Thoracic aorta (tissue), 2 donors: ENCODE measurements around the gene DNM2. TPM values are rescaled to one million over a fixed set of nuclear protein-coding genes. Genes with fewer than 3 reads are reported as not detected.

Source experiments
- ATAC-seq: fragments of 150-250 bp; one replicate; pipeline ENCODE4 v1.8.0; 2017; ENCODE audit warnings: low read depth; ENCODE audit not compliant: insufficient number of reproducible peaks, low FRiP score
- DNase-seq: peaks from one replicate; pipeline ENCODE4 v3.0.0-alpha.2; 2020; ENCODE audit warnings: low spot score
- H3K27ac ChIP-seq, 2 donors: fragments of 200-600 bp; sonication (generic); 1 replicate in 1 of 2; 2 replicates in 1 of 2; pipeline ENCODE4 v1.5.1; 2016; ENCODE audit warnings: mild to moderate bottlenecking in 2 of 2, moderate library complexity in 2 of 2
- H3K27me3 ChIP-seq: fragments of 200-600 bp; sonication (generic); replicated peaks from 2 replicates; pipeline ENCODE4 v1.6.0; 2016; ENCODE audit warnings: mild to moderate bottlenecking; ENCODE audit not compliant: insufficient read depth
- H3K36me3 ChIP-seq: fragments of 200-600 bp; sonication (generic); one replicate; pipeline ENCODE4 v1.5.1; 2016
- H3K4me1 ChIP-seq, 2 donors: fragments of 200-600 bp; sonication (generic); 1 replicate in 1 of 2; 2 replicates in 1 of 2; pipeline versions ENCODE4 v1.5.1 to v1.6.0; 2016; ENCODE audit warnings: low read depth in 2 of 2, mild to moderate bottlenecking in 1 of 2; ENCODE audit not compliant: control insufficient read depth in 1 of 2
- H3K4me3 ChIP-seq: fragments of 200-600 bp; sonication (generic); 2 replicates; pipeline ENCODE4 v1.5.1; 2016; ENCODE audit warnings: mild to moderate bottlenecking
- H3K9me3 ChIP-seq: fragments of 200-600 bp; sonication (generic); 2 replicates; pipeline ENCODE4 v1.5.1; 2016
- total RNA-seq, 2 donors: library from RNA; depleted of rRNA; stranded (reverse); fragments of >200 nt; gene quantifications; one replicate each; pipeline versions ENCODE4 v1.1.0 to v1.2.3, GENCODE V29; 2016
- TF ChIP-seq, protein P1 (sequence below): fragments of 200-600 bp; sonication (generic); IDR thresholded peaks from one replicate; pipeline ENCODE4 v1.5.1; 2019; ENCODE audit warnings: antibody characterized with exemption

The DNM2 gene
- total RNA-seq, 2 donors from 2014 or later: 153 to 195 TPM

DNA sequence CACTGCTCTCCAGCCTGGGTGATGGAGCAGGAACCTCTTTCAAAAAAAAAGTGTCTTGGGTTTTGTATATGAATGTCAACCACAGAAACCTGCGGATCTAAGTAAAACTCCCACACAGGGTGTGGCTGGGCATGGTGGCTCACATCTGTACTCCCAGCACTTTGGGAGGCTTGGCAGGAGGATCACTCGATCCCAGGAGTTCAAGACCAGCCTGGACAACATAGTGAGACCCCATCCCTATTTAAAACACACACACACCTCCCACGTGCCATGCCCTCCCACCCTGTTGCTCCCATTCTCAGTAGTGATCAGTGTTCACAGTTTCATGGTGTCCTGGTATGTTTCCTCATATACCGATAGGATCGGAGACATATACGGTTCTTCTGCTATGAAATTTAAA, 109.0 kb downstream of the DNM2 start:
- ATAC-seq (no peak), DNase-seq (no peak)
- H3K4me3 ChIP-seq: no peak overlapping the region
- H3K36me3 ChIP-seq: peaks cover 36% of the 10 kb centered on the region
- TF ChIP-seq, protein P1, sequence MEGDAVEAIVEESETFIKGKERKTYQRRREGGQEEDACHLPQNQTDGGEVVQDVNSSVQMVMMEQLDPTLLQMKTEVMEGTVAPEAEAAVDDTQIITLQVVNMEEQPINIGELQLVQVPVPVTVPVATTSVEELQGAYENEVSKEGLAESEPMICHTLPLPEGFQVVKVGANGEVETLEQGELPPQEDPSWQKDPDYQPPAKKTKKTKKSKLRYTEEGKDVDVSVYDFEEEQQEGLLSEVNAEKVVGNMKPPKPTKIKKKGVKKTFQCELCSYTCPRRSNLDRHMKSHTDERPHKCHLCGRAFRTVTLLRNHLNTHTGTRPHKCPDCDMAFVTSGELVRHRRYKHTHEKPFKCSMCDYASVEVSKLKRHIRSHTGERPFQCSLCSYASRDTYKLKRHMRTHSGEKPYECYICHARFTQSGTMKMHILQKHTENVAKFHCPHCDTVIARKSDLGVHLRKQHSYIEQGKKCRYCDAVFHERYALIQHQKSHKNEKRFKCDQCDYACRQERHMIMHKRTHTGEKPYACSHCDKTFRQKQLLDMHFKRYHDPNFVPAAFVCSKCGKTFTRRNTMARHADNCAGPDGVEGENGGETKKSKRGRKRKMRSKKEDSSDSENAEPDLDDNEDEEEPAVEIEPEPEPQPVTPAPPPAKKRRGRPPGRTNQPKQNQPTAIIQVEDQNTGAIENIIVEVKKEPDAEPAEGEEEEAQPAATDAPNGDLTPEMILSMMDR: no peak
- no peaks in the 10 kb centered on the region for H3K4me1 ChIP-seq
- H3K27ac ChIP-seq: no peak overlapping the region
- no peaks in the 10 kb centered on the region for H3K27me3 ChIP-seq
- H3K9me3 ChIP-seq: no peaks in the 10 kb centered on the region

DNA sequence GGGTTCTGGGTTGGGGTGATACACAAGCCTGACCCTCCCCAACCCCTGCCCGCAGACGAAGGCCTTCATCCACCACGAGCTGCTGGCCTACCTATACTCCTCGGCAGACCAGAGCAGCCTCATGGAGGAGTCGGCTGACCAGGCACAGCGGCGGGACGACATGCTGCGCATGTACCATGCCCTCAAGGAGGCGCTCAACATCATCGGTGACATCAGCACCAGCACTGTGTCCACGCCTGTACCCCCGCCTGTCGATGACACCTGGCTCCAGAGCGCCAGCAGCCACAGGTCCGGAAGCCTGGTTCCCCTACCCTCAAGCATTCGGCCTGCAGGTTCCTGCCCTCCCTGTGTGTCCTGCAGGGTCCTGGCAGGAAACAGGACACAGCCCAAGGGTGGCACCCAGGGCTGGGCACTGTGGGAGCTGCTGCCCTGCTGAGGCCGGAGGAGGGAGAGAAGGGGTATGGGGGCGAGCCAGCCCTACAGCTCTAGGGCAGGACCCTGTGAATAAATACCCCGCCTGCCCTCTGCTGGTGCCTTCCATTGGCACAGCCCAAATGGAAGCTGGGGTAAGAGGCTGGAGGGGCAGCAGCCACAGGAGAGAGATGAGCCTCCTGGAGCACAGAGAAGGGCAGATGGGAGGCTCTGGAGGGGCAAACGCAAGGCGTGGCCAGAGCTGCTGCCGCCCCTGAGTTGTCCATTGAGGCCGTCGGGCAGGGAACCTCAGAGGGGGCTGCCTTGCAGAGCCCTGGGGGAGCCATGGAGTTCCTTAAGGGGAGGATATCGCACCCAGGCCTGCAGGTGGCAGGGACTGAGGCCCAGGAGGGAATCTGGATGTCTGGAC, 111.3 kb downstream of the DNM2 start:
- ATAC-seq (no peak), DNase-seq (no peak)
- Histone ChIP-seq H3K4me1 (no peaks in the 10 kb centered on the region), H3K9me3 (no peaks in the 10 kb centered on the region), H3K4me3 (no peak overlapping the region), H3K27ac (no peak overlapping the region), H3K27me3 (no peaks in the 10 kb centered on the region), H3K36me3 (peaks cover 22% of the 10 kb centered on the region)
- TF ChIP-seq, protein P1: no peak

DNA sequence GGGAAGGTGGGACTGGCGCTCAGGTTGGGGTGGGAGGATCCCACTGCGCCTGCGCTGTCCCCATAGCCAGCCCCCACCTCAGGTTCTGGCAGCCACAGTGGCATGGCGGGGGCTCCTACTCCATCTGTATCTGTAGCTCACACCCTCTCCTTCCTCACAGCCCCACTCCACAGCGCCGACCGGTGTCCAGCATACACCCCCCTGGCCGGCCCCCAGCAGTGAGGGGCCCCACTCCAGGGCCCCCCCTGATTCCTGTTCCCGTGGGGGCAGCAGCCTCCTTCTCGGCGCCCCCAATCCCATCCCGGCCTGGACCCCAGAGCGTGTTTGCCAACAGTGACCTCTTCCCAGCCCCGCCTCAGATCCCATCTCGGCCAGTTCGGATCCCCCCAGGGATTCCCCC, 112.1 kb downstream of the DNM2 start:
- H3K36me3 ChIP-seq: peaks cover 14% of the 10 kb centered on the region
- ATAC-seq (no peak), DNase-seq (no peak)
- H3K27me3 ChIP-seq: no peaks in the 10 kb centered on the region
- H3K9me3 ChIP-seq: no peaks in the 10 kb centered on the region
- H3K4me3 ChIP-seq: no peak overlapping the region
- H3K4me1 ChIP-seq: no peaks in the 10 kb centered on the region
- TF ChIP-seq, protein P1: no peak
- H3K27ac ChIP-seq: no peak overlapping the region

DNA sequence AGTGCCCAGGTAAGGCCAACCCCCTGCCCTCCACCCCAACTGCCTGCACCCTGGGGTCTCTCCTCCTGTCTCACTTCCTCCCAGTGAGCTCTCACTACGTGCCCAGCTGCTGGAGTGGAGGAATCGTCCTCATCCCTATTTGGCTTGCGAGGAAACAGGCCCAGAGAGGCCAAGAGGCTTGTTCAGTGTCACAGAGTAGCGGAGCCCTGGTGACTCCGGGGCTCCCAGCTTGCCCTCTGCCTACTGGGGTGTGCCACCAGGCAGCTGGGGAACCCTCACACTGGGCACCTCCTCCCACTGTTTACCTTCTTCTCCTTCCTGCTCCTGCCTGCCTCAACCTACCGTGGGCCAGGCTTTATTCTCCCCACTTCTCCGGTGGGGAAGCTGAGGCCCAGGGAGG, 112.5 kb downstream of the DNM2 start:
- Histone ChIP-seq H3K4me1 (no peaks in the 10 kb centered on the region), H3K36me3 (peaks cover 12% of the 10 kb centered on the region), H3K27me3 (no peaks in the 10 kb centered on the region), H3K4me3 (no peak overlapping the region), H3K27ac (no peak overlapping the region), H3K9me3 (no peaks in the 10 kb centered on the region)
- DNase-seq (no peak), ATAC-seq (no peak)
- TF ChIP-seq, protein P1: no peak

DNA sequence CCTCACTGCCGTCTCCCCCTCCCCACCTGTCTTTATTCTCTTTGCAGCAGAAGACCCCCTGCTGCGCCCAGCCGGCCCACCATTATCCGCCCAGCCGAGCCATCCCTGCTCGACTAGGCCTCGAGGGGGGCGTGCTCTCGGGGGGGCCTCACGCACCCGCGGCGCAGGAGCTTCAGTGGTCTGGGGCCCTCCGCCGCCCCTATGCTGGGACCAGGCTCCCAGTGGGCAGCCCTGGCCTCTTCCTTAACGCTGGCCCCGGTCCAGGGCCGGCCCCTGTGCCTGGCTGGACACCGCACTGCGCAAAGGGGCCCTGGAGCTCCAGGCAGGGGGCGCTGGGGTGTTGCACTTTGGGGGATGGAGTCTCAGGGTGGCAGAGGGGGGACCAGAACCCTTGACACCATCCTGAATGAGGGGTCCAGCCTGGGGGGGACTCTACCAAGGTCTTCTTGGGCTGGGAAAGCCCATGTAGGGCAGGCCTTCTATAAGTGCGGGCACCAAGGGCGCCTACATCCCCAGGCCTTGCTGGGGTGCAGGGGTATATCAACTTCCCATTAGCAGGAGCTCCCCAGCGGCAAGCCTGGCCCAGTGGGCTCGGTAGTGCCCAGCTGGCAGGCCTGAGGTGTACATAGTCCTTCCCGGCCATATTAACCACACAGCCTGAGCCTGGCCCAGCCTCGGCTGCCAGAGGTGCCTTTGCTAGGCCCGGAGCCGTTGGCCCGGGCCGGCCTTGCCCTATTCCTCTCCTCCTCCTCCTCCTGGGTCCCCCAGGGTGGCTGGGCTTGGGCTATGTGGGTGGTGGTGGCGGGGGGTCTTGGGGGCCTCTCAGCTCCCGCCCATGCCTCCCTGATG, 113.3 kb downstream of the DNM2 start:
- DNase-seq: no peak
- Histone ChIP-seq H3K27me3 (no peaks in the 10 kb centered on the region), H3K27ac (no peak overlapping the region)

More for the DNA sequence above, 113.3 kb downstream of the DNM2 start:
- TF ChIP-seq, protein P1: no peak
- no peaks in the 10 kb centered on the region for H3K9me3 ChIP-seq
- H3K36me3 ChIP-seq: peaks cover 10% of the 10 kb centered on the region
- no peaks in the 10 kb centered on the region for H3K4me1 ChIP-seq
- no peak overlapping the region for H3K4me3 ChIP-seq
- ATAC-seq: no peak
